ENCODE measurements around the gene IGF1R. TPM values are rescaled to one million over a fixed set of nuclear protein-coding genes. Genes with fewer than 3 reads are reported as not detected.

Gene IGF1R
- total RNA-seq, 1 experiment from 2014 or later = 3.8 TPM

- DNase-seq (no peak), ATAC-seq (no peak)
- no peaks in the 10 kb centered on the region for H3K9me2 ChIP-seq (replicated peaks; ENCODE audit: low read length)
- peaks cover 9% of the 10 kb centered on the region for H3F3A ChIP-seq (ENCODE audit: low read length, unreplicated experiment)
- CTCF ChIA-PET = interaction anchor here (0.8 kb wide), 1 partner anchor 162 kb away, joined by 3 read pairs; no protein-coding TSS in a partner anchor
- H3K4me1 ChIP-seq (ENCODE audit: insufficient read depth, low read length) = peaks cover 38% of the 10 kb centered on the region
- H3K4me2 ChIP-seq (ENCODE audit: low read length) = peak overlapping the region; percentile 77
- no TSS peak for BruUV-seq (replicated peaks)
- no peaks in the 10 kb centered on the region for H3K36me3 ChIP-seq (ENCODE audit: low read depth, low read length)
- H3K9me3 ChIP-seq (ENCODE audit: low read length) = no peaks in the 10 kb centered on the region
- peak overlapping the region; percentile 44 for H3K4me3 ChIP-seq (ENCODE audit: low read length)
- peak overlapping the region; percentile 99 for H3K27ac ChIP-seq (ENCODE audit: low read length)
- no peaks in the 10 kb centered on the region for H3K27me3 ChIP-seq (ENCODE audit: low read length)
- peak overlapping the region; percentile 90 for H3K9ac ChIP-seq (ENCODE audit: low read length)
- intact Hi-C loops (cut with micrococcal nuclease) = no loop called here
- POLR2A ChIA-PET (ENCODE audit: unreplicated experiment) = no interaction called here
- H2AFZ ChIP-seq (ENCODE audit: low read length) = no peak overlapping the region
- H4K20me1 ChIP-seq (ENCODE audit: low read length) = no peaks in the 10 kb centered on the region
- no peak for TF ChIP-seq EZH2phosphoT487 (IDR thresholded peaks at IDR 0.05; ENCODE audit: borderline replicate concordance, low read length)
- no peak for TF ChIP-seq EZH2 (IDR thresholded peaks at IDR 0.05; ENCODE audit: low read length, unreplicated experiment)
- TF ChIP-seq CTCF (conservative IDR thresholded peaks at IDR 0.05; ENCODE audit: low read depth, low read length) = no peak
- H3K79me2 ChIP-seq (ENCODE audit: low read length) = no peaks in the 10 kb centered on the region
Measured at GRCh38 chr15:98898122-98898521, 249.8 kb downstream of the IGF1R start.

GRCh38 chr15:98899272-98900021 is 251.1 kb downstream of the IGF1R start:
- H4K20me1 ChIP-seq (ENCODE audit: low read length) = no peaks in the 10 kb centered on the region
- no peak overlapping the region for H2AFZ ChIP-seq (ENCODE audit: low read length)
- H3K36me3 ChIP-seq (ENCODE audit: low read depth, low read length) = no peaks in the 10 kb centered on the region
- H3K4me1 ChIP-seq (ENCODE audit: insufficient read depth, low read length) = peaks cover 52% of the 10 kb centered on the region
- CTCF ChIA-PET = no interaction called here
- H3K9me2 ChIP-seq (replicated peaks; ENCODE audit: low read length) = no peaks in the 10 kb centered on the region
- peaks cover 9% of the 10 kb centered on the region for H3F3A ChIP-seq (ENCODE audit: low read length, unreplicated experiment)
- H3K27ac ChIP-seq (ENCODE audit: low read length) = peak overlapping the region; percentile 99; the same call in 1 of the 2 replicates
- no peaks in the 10 kb centered on the region for H3K27me3 ChIP-seq (ENCODE audit: low read length)
- intact Hi-C loops (cut with micrococcal nuclease) = no loop called here
- H3K4me2 ChIP-seq (ENCODE audit: low read length) = no peak overlapping the region
- H3K4me3 ChIP-seq (ENCODE audit: low read length) = no peak overlapping the region
- no peaks in the 10 kb centered on the region for H3K9me3 ChIP-seq (ENCODE audit: low read length)
- no TSS peak for BruUV-seq (replicated peaks)
- TF ChIP-seq EZH2phosphoT487 (IDR thresholded peaks at IDR 0.05; ENCODE audit: borderline replicate concordance, low read length) = no peak
- no peak for TF ChIP-seq CTCF (conservative IDR thresholded peaks at IDR 0.05; ENCODE audit: low read depth, low read length)
- TF ChIP-seq EZH2 (IDR thresholded peaks at IDR 0.05; ENCODE audit: low read length, unreplicated experiment) = no peak
- no peak for DNase-seq
- no peaks in the 10 kb centered on the region for H3K79me2 ChIP-seq (ENCODE audit: low read length)
- no peak overlapping the region for H3K9ac ChIP-seq (ENCODE audit: low read length)
- POLR2A ChIA-PET (ENCODE audit: unreplicated experiment) = no interaction called here
- no peak for ATAC-seq

GRCh38 chr15:98900356-98900755 is 252.0 kb downstream of the IGF1R start:
- DNase-seq (no peak), ATAC-seq (no peak)
- Histone ChIP-seq H3K9ac (ENCODE audit: low read length) (no peak overlapping the region), H3K79me2 (ENCODE audit: low read length) (no peaks in the 10 kb centered on the region), H3K36me3 (ENCODE audit: low read depth, low read length) (no peaks in the 10 kb centered on the region), H2AFZ (ENCODE audit: low read length) (no peak overlapping the region), H3K4me2 (ENCODE audit: low read length) (no peak overlapping the region), H3F3A (ENCODE audit: low read length, unreplicated experiment) (peaks cover 9% of the 10 kb centered on the region), H3K27me3 (ENCODE audit: low read length) (no peaks in the 10 kb centered on the region), H3K9me3 (ENCODE audit: low read length) (no peaks in the 10 kb centered on the region), H3K9me2 (replicated peaks; ENCODE audit: low read length) (no peaks in the 10 kb centered on the region), H3K27ac (ENCODE audit: low read length) (no peak overlapping the region), H3K4me1 (ENCODE audit: insufficient read depth, low read length) (peaks cover 60% of the 10 kb centered on the region), H3K4me3 (ENCODE audit: low read length) (no peak overlapping the region), H4K20me1 (ENCODE audit: low read length) (no peaks in the 10 kb centered on the region)
- intact Hi-C loops (cut with micrococcal nuclease) = no loop called here
- TF ChIP-seq EZH2 (IDR thresholded peaks at IDR 0.05; ENCODE audit: low read length, unreplicated experiment) = no peak
- TF ChIP-seq CTCF (conservative IDR thresholded peaks at IDR 0.05; ENCODE audit: low read depth, low read length) = no peak
- no peak for TF ChIP-seq EZH2phosphoT487 (IDR thresholded peaks at IDR 0.05; ENCODE audit: borderline replicate concordance, low read length)
- ChIA-PET CTCF (no interaction called here), POLR2A (ENCODE audit: unreplicated experiment) (no interaction called here)
- no TSS peak for BruUV-seq (replicated peaks)
